Esophagus (tissue), 2 donors: Measurements from ENCODE around the gene TMEM108. TPM values are rescaled to one million over a fixed set of nuclear protein-coding genes. Genes with fewer than 3 reads are reported as not detected.

ENCODE experiments used
- H3K27ac ChIP-seq, 2 donors: one replicate each; pipeline ENCODE4 v1.5.1; 2013; ENCODE audit warnings: low read depth in 2 of 2, mild to moderate bottlenecking in 2 of 2, inconsistent platforms in 1 of 2, low read length in 1 of 2, moderate library complexity in 1 of 2
- H3K27me3 ChIP-seq, 2 donors: one replicate each; pipeline ENCODE4 v1.6.1; 2013; ENCODE audit warnings: low read length in 2 of 2, control low read depth in 1 of 2, mild to moderate bottlenecking in 1 of 2; ENCODE audit not compliant: insufficient read depth in 2 of 2, control insufficient read depth in 1 of 2
- H3K36me3 ChIP-seq, 2 donors: one replicate each; pipeline ENCODE4 v1.6.1; 2013; ENCODE audit warnings: low read length in 1 of 2; ENCODE audit not compliant: control insufficient read depth in 2 of 2, insufficient read depth in 2 of 2
- H3K4me1 ChIP-seq, 2 donors: one replicate each; pipeline ENCODE4 v1.6.1; 2013; ENCODE audit warnings: low read length in 1 of 2; ENCODE audit not compliant: control insufficient read depth in 2 of 2, insufficient read depth in 2 of 2
- H3K4me3 ChIP-seq, 2 donors: one replicate each; pipeline ENCODE4 v1.5.1; 2013; ENCODE audit warnings: low read length in 2 of 2, mild to moderate bottlenecking in 2 of 2, low read depth in 1 of 2, moderate library complexity in 1 of 2
- H3K9me3 ChIP-seq, 2 donors: one replicate each; pipeline ENCODE4 v1.6.1; 2013; ENCODE audit warnings: mild to moderate bottlenecking in 2 of 2, low read depth in 1 of 2, low read length in 1 of 2, moderate library complexity in 1 of 2; ENCODE audit not compliant: control insufficient read depth in 2 of 2, insufficient read depth in 1 of 2
- WGBS, 2 donors: extraction: QIAGEN DNeasy Blood & Tissue Kit; methylation state at CpG; one replicate each; pipeline ENCODE4 v1.1.7; 2013; 5-methylcytosine and 5-hydroxymethylcytosine counted together
- polyA plus RNA-seq, 2 donors: library from polyadenylated mRNA; stranded (reverse); fragments of 200-250 nt; gene quantifications; one replicate each; pipeline ENCODE4 v1.2.3, GENCODE V29; 2013
- donor health status: healthy with polysubstance abuse.
- donor health status: Bipolar disorder and iron deficiency.

Gene TMEM108
- polyA plus RNA-seq, 2 donors = 0.41 to 2.7 TPM

- Histone ChIP-seq H3K4me1 (no peaks in the 10 kb centered on the region), H3K36me3 (no peaks in the 10 kb centered on the region), H3K4me3 (no peak overlapping the region), H3K27me3 (no peaks in the 10 kb centered on the region), H3K9me3 (no peaks in the 10 kb centered on the region), H3K27ac (no peak overlapping the region)
- 82 to 88% methylated on average over 1 of the region's 1 CpG for WGBS, 2 donors
Observed at GRCh38 chr3:133303430-133303829, 265.2 kb downstream of the TMEM108 start.

DNA sequence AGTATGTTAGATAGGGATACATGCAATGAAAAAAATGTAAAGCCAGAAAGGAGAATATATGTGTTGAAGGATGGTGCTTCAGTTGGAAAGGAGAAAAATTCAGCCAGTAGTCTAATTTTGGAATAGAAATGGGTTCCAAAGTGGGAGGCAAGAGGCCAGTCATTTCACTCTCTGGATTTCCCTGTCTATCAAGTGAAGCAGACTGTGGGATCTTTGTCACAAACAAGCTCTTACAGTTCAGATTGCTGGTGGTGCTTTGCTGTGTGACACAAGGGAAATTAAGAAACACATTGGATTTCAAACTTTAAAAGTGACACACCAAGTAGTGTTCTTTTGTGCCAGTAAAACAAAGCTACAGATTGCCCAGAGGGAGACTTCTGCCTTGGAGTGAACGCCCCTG is 279.7 kb downstream of the TMEM108 start:
- Histone ChIP-seq H3K27me3 (no peaks in the 10 kb centered on the region), H3K27ac (no peak overlapping the region), H3K36me3 (no peaks in the 10 kb centered on the region), H3K4me3 (no peak overlapping the region), H3K4me1 (no peaks in the 10 kb centered on the region), H3K9me3 (peaks cover 0 to 5% of the 10 kb centered on the region in 2 donors)
- 60 to 65% methylated on average over 1 of the region's 1 CpG for WGBS, 2 donors

- Histone ChIP-seq H3K27ac (no peak overlapping the region), H3K9me3 (no peaks in the 10 kb centered on the region), H3K27me3 (no peaks in the 10 kb centered on the region), H3K36me3 (no peaks in the 10 kb centered on the region), H3K4me1 (no peaks in the 10 kb centered on the region), H3K4me3 (no peak overlapping the region)
- 80 to 89% methylated on average over 1 of the region's 1 CpG for WGBS, 2 donors
Observed at GRCh38 chr3:133328373-133328772, 290.2 kb downstream of the TMEM108 start.

GRCh38 chr3:133329626-133330025 is 291.4 kb downstream of the TMEM108 start:
- WGBS, 2 donors = 27 to 29% methylated on average over 1 of the region's 1 CpG
- no peaks in the 10 kb centered on the region for H3K4me1 ChIP-seq
- H3K27me3 ChIP-seq = no peaks in the 10 kb centered on the region
- no peaks in the 10 kb centered on the region for H3K36me3 ChIP-seq
- no peak overlapping the region for H3K27ac ChIP-seq
- H3K4me3 ChIP-seq = no peak overlapping the region
- no peaks in the 10 kb centered on the region for H3K9me3 ChIP-seq

- no peaks in the 10 kb centered on the region for H3K9me3 ChIP-seq
- WGBS, 2 donors = 53 to 57% methylated on average over 1 of the region's 1 CpG
- H3K36me3 ChIP-seq = no peaks in the 10 kb centered on the region
- H3K27me3 ChIP-seq = no peaks in the 10 kb centered on the region
- no peaks in the 10 kb centered on the region for H3K4me1 ChIP-seq
- no peak overlapping the region for H3K4me3 ChIP-seq
- no peak overlapping the region for H3K27ac ChIP-seq
Observed at GRCh38 chr3:133330065-133330464, 291.9 kb downstream of the TMEM108 start.

DNA sequence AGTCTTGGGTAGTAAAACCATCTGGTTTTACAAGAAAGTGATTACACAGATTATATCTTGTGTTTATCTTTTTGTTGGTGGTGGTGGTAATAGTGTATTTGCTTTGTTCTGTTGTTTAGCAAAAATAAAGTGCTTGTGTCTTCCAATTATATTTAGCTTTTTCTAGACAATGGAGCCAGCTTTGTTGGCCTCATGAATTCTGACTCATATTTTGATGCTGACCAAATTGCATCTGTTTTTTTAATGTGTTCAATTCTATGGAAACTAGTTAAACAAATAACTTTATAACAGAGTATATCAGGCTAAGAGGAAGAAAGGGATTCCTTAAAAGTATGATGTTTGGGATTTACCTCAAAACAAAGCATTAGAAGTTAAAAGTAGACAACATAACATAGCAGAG is 292.3 kb downstream of the TMEM108 start:
- H3K36me3 ChIP-seq = no peaks in the 10 kb centered on the region
- no peak overlapping the region for H3K27ac ChIP-seq
- no peaks in the 10 kb centered on the region for H3K4me1 ChIP-seq
- H3K4me3 ChIP-seq = no peak overlapping the region
- H3K9me3 ChIP-seq = no peaks in the 10 kb centered on the region
- H3K27me3 ChIP-seq = no peaks in the 10 kb centered on the region

DNA sequence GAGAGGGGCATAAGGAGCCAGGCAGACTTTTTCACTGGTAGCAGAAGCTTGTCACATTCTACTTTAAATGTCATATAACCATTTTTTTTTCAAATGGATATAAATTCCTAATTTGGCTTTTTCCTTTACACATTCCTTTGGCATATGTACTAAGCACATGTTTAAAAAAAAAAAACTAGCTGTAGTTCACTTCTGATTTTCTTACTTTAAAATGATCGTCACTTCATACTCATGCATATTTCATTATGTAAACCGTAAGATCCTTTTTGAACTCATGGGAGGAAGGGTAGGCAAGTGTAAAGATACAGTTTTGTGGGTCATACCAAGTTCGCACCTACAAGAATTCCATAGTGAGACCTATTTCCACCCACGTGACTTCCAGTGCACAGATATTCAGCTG is 316.5 kb downstream of the TMEM108 start:
- Histone ChIP-seq H3K27me3 (no peaks in the 10 kb centered on the region), H3K36me3 (no peaks in the 10 kb centered on the region), H3K4me3 (no peak overlapping the region), H3K27ac (no peak overlapping the region), H3K4me1 (no peaks in the 10 kb centered on the region), H3K9me3 (no peaks in the 10 kb centered on the region)
- WGBS, 2 donors = 84 to 90% methylated on average over 4 of the region's 4 CpGs

DNA sequence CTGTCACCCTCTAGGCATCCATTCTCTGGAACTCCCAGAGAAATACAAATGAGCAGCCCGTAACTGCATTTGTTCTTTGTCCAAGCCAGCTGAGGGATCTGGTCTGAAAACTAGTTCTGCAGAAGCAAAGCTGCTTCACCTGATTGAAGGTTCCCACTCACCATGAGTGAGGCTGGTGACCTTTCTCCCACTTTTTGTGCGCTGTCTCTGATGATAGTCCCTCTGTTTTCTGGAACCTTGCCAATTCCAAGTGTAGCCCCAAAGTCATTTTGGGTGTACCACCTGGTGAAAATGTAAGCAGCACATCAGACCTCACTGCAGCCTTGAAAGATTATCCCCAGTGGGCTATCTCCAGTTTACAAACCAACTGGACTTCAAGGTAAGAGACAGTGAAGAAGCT is 322.3 kb downstream of the TMEM108 start:
- H3K27me3 ChIP-seq = no peaks in the 10 kb centered on the region
- H3K4me1 ChIP-seq = no peaks in the 10 kb centered on the region
- WGBS, 2 donors = 89 to 91% methylated on average over 2 of the region's 2 CpGs
- no peak overlapping the region for H3K27ac ChIP-seq
- H3K9me3 ChIP-seq = peaks cover 0 to 2% of the 10 kb centered on the region in 2 donors
- H3K4me3 ChIP-seq = no peak overlapping the region
- H3K36me3 ChIP-seq = no peaks in the 10 kb centered on the region

DNA sequence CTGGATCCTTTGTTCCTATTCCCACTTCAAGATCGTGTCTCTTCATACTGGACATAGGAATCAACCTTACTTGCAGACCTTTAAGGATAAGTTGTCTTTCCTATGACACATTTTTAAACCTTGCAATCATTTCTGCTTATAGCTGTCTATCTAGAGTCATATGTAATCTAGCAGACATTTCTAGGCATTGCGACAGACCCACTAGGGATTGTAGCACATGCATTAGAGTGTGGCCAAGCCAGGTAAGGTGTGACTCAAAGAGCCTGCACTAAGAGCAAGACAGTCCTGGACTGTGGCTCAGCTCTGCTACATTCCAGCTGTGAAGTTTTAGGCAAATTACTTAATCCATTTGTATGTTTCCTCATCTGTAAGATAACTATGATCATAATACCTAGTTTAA is 322.8 kb downstream of the TMEM108 start:
- Histone ChIP-seq H3K36me3 (no peaks in the 10 kb centered on the region), H3K27me3 (no peaks in the 10 kb centered on the region), H3K9me3 (peaks cover 0 to 2% of the 10 kb centered on the region in 2 donors), H3K4me3 (no peak overlapping the region), H3K27ac (no peak overlapping the region), H3K4me1 (no peaks in the 10 kb centered on the region)
- WGBS, 2 donors = 90 to 91% methylated on average over 2 of the region's 2 CpGs

DNA sequence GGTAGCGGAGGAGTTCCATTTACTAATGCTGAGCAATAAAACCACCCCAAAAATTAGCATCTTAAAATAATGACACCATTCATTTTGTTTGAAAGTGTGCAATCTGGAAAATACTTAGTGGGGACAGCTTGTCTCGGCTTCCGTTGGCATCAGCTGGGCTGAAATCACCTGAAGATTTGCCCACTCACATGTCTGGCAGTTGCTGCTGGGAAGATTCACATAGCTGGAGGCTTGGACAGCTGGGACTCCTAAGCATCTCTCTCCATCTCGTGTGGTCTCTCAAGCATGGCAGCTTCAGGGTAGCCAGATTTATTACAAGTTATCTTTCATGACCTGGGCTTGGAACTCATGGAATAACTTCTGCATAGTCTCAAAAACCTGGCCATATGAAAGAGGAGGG is 323.2 kb downstream of the TMEM108 start:
- Histone ChIP-seq H3K9me3 (peaks cover 0 to 2% of the 10 kb centered on the region in 2 donors), H3K27ac (no peak overlapping the region), H3K4me1 (no peaks in the 10 kb centered on the region), H3K36me3 (no peaks in the 10 kb centered on the region), H3K4me3 (no peak overlapping the region), H3K27me3 (no peaks in the 10 kb centered on the region)
- 79 to 82% methylated on average over 4 of the region's 4 CpGs for WGBS, 2 donors
